Activated T-cell treated with anti-CD3 and anti-CD28 coated beads for 24 hours (primary cell): ENCODE data around the gene POLR2F.

Source experiments
- DNase-seq: peaks from one replicate; pipeline ENCODE4 v3.0.0-alpha.2; 2020; ENCODE audit warnings: low read depth

The POLR2F gene

GRCh38 chr22:37953437-37954179 lies at the start of gene POLR2F, which contains the start of gene C22orf23:
TSS of gene POLR2F (plus strand) at chr22:37953699. CDS start at chr22:37953788, 89 bp downstream.
TSS of gene C22orf23 (minus strand) at chr22:37953601. CDS start at chr22:37953149, 452 bp downstream.
- peak; percentile 93 for DNase-seq

GRCh38 chr22:37904572-37905533 lies 48.6 kb upstream of the POLR2F start:
- DNase-seq = no peak

GRCh38 chr22:37905534-37906363 lies 47.8 kb upstream of the POLR2F start, which contains the start of gene MICALL1:
TSS of gene MICALL1 (plus strand) at chr22:37906297. CDS start at chr22:37906423, 126 bp downstream.
- DNase-seq = peak; percentile 34

DNA sequence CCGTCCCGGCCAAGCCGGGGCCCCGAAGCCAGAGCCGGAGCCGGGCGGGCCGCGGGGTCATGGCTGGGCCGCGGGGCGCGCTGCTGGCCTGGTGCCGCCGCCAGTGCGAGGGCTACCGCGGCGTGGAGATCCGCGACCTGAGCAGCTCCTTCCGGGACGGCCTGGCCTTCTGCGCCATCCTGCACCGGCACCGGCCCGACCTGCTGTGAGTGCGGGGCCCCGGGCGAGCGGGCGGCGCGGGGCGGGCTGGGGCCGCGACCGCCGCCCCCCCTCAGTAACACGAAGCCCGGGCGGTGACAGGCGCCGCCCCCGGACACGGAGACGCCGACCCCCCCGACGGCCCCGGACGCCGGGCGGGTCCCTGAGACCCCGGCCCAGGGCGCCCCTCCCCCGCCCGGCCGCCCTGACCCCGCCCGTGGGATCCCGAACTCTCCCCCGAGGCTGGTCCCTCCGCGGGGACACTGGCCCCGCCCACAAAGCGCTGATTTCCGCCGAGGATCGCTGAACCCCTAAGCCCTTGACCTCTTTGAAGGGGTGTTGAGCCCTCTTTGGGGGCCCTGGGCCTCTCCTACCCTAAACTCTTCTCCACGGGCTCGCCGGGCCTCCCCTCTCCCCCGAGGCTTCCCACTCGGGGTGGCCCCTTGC lies 47.0 kb upstream of the POLR2F start:
- DNase-seq = peak; percentile 16

DNA sequence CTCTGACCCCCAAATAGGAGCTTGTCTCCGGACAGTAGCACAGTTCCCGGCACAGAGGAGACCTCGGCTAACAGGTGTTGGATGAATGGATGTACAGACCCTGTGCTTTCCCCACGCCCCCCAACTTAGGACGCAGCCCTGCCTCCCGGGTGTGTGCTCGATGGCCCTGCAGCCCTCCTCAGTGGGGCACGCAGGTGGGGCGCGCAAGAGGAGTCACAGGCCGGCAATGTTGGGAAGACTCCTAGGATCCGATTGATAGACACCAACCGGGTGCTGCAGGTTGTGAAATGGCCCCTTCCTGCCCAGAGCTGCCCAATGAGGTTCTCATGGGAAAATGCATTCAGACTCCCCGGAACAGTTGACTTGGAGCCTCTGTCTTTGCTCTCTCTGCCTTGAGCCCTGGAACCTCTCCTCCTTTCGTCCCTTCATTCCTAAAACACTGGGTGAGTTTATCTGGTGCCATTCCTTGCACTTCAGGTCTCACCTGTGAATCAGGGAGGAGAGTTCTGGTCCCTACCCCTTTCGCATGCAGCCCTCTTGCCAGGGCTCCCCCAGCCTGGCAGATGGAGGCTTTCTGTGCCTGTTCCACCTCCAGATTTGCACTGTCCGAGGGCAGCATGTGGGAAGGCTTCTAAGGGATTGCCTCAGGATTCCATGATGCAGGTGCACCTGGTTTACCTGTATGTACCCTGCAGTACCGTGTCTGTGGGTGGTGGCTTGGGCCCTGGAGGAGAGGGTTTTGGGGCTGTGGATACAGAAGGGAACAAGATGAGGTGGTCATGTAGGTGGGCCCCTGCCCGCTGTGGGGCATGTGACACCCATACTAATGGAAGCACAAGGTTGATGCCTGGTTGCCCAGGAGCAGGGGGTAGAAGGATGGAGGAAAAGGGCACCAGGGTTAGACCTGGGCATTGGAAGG lies 46.2 kb upstream of the POLR2F start:
- no peak for DNase-seq

GRCh38 chr22:37909766-37910165 lies 43.7 kb upstream of the POLR2F start:
- DNase-seq = no peak

- DNase-seq = no peak
Measured at GRCh38 chr22:37910890-37911672, 42.4 kb upstream of the POLR2F start.

DNA sequence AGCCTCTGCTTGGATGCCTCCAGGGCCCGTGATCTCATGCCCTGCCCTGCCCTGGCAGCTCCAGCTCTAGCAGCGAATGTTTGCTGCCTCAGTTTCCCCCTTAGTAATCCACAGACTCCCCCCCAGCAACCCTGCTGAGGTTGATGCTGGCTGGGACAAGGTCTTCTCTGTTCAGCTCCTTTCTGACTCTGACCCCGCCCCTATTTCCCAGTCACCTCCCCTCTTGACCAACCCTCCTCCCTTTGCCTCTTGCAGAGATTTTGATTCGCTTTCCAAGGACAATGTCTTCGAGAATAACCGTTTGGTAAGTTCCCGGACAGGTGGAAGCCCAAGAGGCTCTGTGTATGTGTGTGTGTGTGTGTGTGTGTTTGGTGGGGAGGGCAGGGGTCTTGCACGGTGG lies 41.8 kb upstream of the POLR2F start:
- DNase-seq = no peak

DNA sequence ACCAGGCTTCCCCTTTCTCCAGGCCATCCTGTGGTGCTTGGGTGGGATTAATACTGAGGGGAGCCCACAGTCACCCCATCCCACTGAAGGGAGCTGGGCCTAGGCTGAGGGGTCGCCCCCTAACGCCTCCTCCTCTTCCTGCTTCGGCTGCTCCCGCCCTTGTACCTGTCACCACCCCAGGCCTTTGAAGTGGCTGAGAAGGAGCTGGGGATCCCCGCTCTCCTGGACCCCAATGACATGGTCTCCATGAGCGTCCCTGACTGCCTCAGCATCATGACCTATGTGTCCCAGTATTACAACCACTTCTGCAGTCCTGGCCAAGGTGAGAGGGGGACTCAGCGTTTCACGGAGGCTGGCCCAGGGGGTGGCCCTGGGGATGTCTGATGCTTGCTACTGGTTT lies 41.3 kb upstream of the POLR2F start:
- DNase-seq = no peak

GRCh38 chr22:37913233-37913721 lies 40.2 kb upstream of the POLR2F start:
- no peak for DNase-seq

DNA sequence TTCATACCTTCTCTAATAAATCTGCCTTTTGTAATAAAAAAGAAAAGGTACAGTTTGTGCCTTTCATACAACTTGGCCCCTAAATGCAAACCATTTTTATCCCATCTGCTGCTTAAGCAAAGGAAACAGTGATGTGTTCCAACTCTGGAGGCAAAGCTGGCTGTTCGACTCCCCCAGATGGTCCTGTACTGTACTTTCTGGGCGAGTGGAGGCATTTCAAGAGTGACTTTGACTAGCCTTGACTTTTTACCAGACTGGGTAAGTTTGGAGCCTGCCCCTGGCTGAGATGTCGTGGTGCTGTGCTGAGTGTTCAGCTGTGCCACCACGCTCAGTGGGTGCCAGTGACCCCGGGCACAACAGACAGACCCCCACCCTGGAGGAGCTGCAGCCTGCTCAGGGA lies 37.2 kb upstream of the POLR2F start:
- DNase-seq = no peak

DNA sequence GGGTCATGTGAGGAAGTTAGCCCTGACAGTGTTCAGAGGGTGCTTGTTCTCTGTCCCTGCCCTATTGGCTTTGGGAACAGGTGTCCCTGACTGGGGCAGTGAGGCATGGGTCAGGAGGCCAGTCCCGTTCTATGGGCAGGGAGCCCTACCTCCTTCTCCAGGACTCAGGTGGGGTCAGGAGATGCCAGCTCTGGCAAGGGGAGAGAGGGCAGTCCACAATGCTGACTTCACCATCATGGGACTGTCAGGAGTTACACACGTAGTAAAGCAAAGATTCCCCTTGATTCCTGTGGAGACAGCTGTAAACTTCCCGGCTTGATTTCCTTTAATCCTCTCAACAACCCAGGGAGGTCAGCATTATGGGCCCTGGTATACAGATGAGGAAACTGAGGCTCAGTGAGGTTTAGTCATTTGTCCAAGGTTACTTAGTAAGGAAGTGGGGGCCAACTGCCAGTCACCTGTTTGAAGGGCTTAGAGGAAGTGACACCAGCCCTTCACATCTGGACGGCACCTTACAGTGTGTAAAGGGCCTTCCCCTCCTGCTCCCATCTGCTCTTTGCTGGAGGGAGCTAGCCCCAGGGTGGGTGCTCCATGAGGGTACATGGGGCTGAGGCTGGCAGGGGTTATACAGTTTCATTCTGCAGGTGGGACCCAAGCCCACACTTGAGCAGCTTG lies 35.5 kb upstream of the POLR2F start:
- DNase-seq = no peak

DNA sequence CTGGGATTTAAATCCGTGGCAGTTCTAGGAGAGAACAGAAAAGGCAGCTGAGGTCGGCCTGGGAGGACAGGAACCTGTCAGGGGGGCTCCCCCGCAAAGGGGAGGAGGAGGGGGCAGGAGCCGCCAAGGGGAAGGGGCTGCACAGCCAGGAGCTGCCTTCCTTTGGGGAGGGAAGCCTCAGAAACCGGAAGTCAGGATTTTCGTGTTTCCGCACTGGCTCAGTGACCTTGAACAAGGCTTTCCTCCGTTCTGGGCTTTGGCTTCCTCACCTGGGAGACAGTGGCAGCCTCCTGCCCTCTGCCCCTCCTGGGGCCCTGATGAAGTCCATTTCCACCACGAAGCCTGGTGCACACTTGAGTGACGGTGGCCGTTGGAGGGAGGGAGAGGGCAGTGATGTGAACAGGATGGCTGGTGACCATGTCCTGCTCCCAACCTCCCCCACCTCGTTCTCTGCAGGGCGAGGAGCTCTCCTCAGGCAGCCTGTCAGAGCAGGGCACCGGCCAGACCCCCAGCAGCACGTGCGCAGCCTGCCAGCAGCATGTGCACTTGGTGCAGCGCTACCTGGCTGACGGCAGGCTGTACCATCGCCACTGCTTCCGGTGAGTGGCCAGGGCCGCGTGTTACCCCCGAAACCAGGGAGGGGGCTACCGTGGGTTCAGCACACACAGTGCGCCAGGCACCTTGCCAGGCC lies 34.8 kb upstream of the POLR2F start:
- DNase-seq = no peak

GRCh38 chr22:37920126-37920525 lies 33.4 kb upstream of the POLR2F start:
- no peak for DNase-seq

- DNase-seq = no peak
Measured at GRCh38 chr22:37922191-37922590, 31.3 kb upstream of the POLR2F start.

GRCh38 chr22:37923927-37924326 lies 29.6 kb upstream of the POLR2F start:
- DNase-seq = no peak

DNA sequence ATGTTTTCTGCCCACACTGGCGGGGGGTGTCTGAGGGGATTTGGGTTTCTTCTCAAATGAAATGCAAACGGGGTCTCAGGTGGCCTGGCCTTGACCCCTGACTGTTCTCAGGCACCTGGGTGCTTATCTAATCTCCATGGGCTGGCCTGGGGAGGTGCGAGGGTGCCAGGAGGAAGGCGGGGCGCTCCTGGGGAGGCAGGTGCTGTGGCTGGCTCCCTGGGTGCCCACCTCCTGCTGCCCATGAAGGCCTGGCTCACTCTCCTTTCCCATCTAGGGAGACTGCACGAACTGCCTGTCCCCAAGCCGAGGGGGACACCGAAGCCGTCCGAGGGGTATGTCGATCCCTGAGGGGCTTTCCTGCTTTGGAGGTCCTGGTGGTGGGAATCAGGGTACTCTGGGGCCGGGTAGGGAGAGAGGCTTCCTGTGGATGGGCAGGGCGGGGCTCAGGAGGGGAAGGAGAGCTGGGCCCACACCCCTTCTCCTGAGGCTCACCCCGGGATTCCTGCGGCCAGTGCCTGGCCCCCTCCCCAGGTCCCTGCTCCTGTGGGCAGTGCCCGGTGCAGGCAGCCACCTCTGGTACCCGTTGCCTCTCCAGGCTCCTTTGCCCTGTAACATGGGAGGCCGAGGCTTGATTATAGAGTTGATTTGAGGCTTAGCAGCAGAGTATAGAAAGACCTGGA lies 29.0 kb upstream of the POLR2F start:
- no peak for DNase-seq

DNA sequence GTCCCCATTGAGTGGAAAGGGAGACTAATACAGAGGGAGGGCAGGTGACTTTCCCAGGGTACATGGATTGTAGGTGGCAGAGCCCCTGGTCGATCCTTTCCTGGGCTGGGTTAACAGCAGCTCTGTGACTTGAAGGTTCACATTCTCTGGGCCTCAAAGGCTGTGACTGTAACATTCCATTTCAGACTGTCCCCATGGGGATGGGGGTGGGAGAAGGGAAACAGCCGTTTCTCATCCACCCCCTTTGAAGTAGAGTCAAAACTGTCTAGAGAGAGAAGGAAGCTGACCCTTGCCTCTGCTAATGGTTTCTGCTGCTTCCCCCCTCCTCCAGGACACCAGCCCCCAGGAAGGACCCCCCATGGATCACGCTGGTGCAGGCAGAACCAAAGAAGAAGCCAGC lies 28.2 kb upstream of the POLR2F start:
- no peak for DNase-seq
